ENCODE results near the gene PTGS2.

- no peak for TF ChIP-seq TAF1 (IDR thresholded peaks at IDR 0.05; ENCODE audit: low read depth, low read length)
- no peak for TF ChIP-seq POU2F2 (IDR thresholded peaks at IDR 0.05; ENCODE audit: low read depth, low read length)
- no peak for TF ChIP-seq POLR2A (IDR thresholded peaks at IDR 0.05; ENCODE audit: low read depth, low read length)
- TF ChIP-seq SPI1 (IDR thresholded peaks at IDR 0.05; ENCODE audit: low read depth, low read length): no peak
These were observed 43.4 kb downstream of the PTGS2 start for GRCh38 chr1:186636786-186637185.

Data from GM12891 (cell line).